Astrocyte (in vitro differentiated cells and primary cell): ENCODE data around the gene ZNF222.

ENCODE experiments used
- CTCF ChIP-seq: IDR thresholded peaks from 2 replicates; pipeline ENCODE4 v1.5.1; 2011; ENCODE audit warnings: low read depth, mild to moderate bottlenecking, inconsistent platforms, low read length, moderate library complexity; ENCODE audit not compliant: insufficient read depth
- EZH2 ChIP-seq: IDR thresholded peaks from 2 replicates; pipeline ENCODE4 v1.6.1; 2012; ENCODE audit warnings: mild to moderate bottlenecking, low read length, inconsistent platforms; ENCODE audit not compliant: insufficient read depth

DNA sequence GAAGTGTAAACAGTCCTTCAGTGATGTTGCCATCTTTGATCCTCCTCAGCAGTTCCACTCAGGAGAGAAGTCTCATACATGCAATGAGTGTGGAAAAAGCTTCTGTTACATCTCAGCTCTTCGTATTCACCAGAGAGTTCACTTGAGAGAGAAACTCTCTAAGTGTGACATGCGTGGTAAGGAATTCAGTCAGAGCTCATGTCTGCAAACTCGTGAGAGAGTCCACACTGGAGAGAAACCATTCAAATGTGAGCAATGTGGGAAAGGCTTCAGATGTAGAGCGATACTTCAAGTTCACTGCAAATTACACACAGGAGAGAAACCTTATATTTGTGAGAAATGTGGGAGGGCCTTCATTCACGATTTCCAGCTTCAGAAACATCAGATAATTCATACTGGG lies 14.7 kb upstream of the ZNF222 start:
- TF ChIP-seq CTCF (no peak), EZH2 (no peak)
